Spleen (tissue), 7 donors: ENCODE results near the gene PLK5.

Experiments
- CTCF ChIP-seq, 11 experiments: fragments of 200-600 bp in 7 of 11; fragments of 450-650 bp in 4 of 11; sonication (generic) in 4 of 11; IDR thresholded peaks in 8 of 11; conservative IDR thresholded peaks in 3 of 11; 1 replicate in 7 of 11; 2 replicates in 4 of 11; pipeline versions ENCODE4 v1.4.0 to v1.8.0; 2016 to 2021; ENCODE audit warnings: antibody characterized with exemption in 11 of 11, inconsistent platforms in 4 of 11, mild to moderate bottlenecking in 1 of 11
- POLR2A ChIP-seq, 3 donors: fragments of 450-650 bp; IDR thresholded peaks; one replicate each; pipeline ENCODE4 v1.5.1; 2017; ENCODE audit warnings: antibody characterized with exemption in 3 of 3, mild to moderate bottlenecking in 1 of 3
- POLR2AphosphoS5 ChIP-seq, 3 donors: sonication (generic); formaldehyde crosslinking; IDR thresholded peaks; one replicate each; pipeline ENCODE4 v1.5.1; 2017; ENCODE audit warnings: antibody characterized with exemption in 3 of 3
- donor health status: DM: no; HTN: no; CAD: no; lungs with moderate emphysema.
- donor health status: DM: no; HTN: no; CAD: no.
- donor health status: DM: no; HTN: no; CAD: no.

- TF ChIP-seq CTCF (IDR thresholded peaks at IDR 0.05 in 8 of 11, conservative IDR thresholded peaks at IDR 0.05 in 3 of 11) (no peak), POLR2A (IDR thresholded peaks at IDR 0.05) (no peak), POLR2AphosphoS5 (IDR thresholded peaks at IDR 0.05) (no peak)
These were observed 26.9 kb upstream of the PLK5 start for GRCh38 chr19:1496714-1497577.
